OCI-LY3 (cell line): ENCODE measurements around the gene DISP3.

ENCODE experiments used
- H2AFZ ChIP-seq: fragments of 200-600, 300-600 bp; shearing (Covaris generic); 2 replicates; pipeline ENCODE4 v1.6.0; 2014; ENCODE audit warnings: antibody characterized with exemption, low read depth, low read length
- H3K27ac ChIP-seq: fragments of 200-600, 300-600 bp; sonication (generic); 2 replicates; pipeline ENCODE4 v1.5.1; 2014; ENCODE audit warnings: mild to moderate bottlenecking, low read length, moderate library complexity, mixed read lengths
- H3K27me3 ChIP-seq: fragments of 200-600, 300-600 bp; sonication (generic); 2 replicates; pipeline ENCODE4 v1.6.1; 2014; ENCODE audit warnings: low read depth, low read length, mixed read lengths
- H3K36me3 ChIP-seq: fragments of 200-600, 300-600 bp; sonication (generic); replicated peaks from 2 replicates; pipeline ENCODE3; 2014; ENCODE audit warnings: low read depth, low read length, mixed read lengths
- H3K4me1 ChIP-seq: fragments of 300-600, 200-600 bp; sonication (generic); 2 replicates; pipeline ENCODE4 v1.6.1; 2014; ENCODE audit warnings: low read length, mixed read lengths
- H3K4me2 ChIP-seq: fragments of 200-600, 300-600 bp; sonication (generic); 2 replicates; pipeline ENCODE4 v1.6.1; 2014; ENCODE audit warnings: low read length, mixed read lengths
- H3K4me3 ChIP-seq: fragments of 300-600, 200-600 bp; sonication (generic); 2 replicates; pipeline ENCODE4 v1.5.1; 2014; ENCODE audit warnings: antibody characterized with exemption, mild to moderate bottlenecking, low read length, moderate library complexity
- H3K79me2 ChIP-seq: fragments of 300-600, 200-600 bp; shearing (Covaris generic); 2 replicates; pipeline ENCODE4 v1.6.1; 2014; ENCODE audit warnings: mild to moderate bottlenecking, low read length, mixed read lengths
- H3K9ac ChIP-seq: fragments of 300-600, 200-600 bp; shearing (Covaris generic); 2 replicates; pipeline ENCODE4 v1.6.0; 2014; ENCODE audit warnings: mild to moderate bottlenecking, low read length, moderate library complexity
- H3K9me3 ChIP-seq: fragments of 200-600, 300-600 bp; shearing (Covaris generic); 2 replicates; pipeline ENCODE4 v1.6.1; 2014; ENCODE audit warnings: low read length, mixed read lengths; ENCODE audit not compliant: insufficient read depth
- H4K20me1 ChIP-seq: fragments of 200-600, 300-600 bp; sonication (generic); 2 replicates; pipeline ENCODE4 v1.6.1; 2016; ENCODE audit warnings: low read length, mixed read lengths; ENCODE audit not compliant: insufficient read depth
- CTCF ChIP-seq: fragments of 200-600, 300-600 bp; sonication (generic); IDR thresholded peaks from 2 replicates; pipeline ENCODE4 v1.5.1; 2014; ENCODE audit warnings: antibody characterized with exemption, low read length, low read depth
- EZH2phosphoT487 ChIP-seq: fragments of 200-600 bp; shearing (Covaris generic); IDR thresholded peaks from 2 replicates; pipeline ENCODE4 v1.6.1; 2018; ENCODE audit warnings: antibody characterized with exemption, mixed run types, low read depth

Gene DISP3

GRCh38 chr1:11447903-11448302 is 31.1 kb upstream of the DISP3 start:
- no peaks in the 10 kb centered on the region for H3K9me3 ChIP-seq

GRCh38 chr1:11448373-11449099 is 30.4 kb upstream of the DISP3 start:
- Histone ChIP-seq H2AFZ (no peak overlapping the region), H3K79me2 (no peaks in the 10 kb centered on the region), H3K27ac (no peak overlapping the region), H3K9me3 (no peaks in the 10 kb centered on the region), H3K4me3 (no peak overlapping the region), H3K36me3 (no peaks in the 10 kb centered on the region), H4K20me1 (no peaks in the 10 kb centered on the region), H3K4me1 (no peaks in the 10 kb centered on the region), H3K4me2 (no peak overlapping the region), H3K9ac (no peak overlapping the region), H3K27me3 (no peaks in the 10 kb centered on the region)
- TF ChIP-seq CTCF: no peak
- TF ChIP-seq EZH2phosphoT487: no peak

More at GRCh38 chr1:11447903-11448302, 31.1 kb upstream of the DISP3 start:
- Histone ChIP-seq H3K4me3 (no peak overlapping the region), H3K4me1 (no peaks in the 10 kb centered on the region), H2AFZ (no peak overlapping the region), H3K9ac (no peak overlapping the region), H4K20me1 (no peaks in the 10 kb centered on the region), H3K4me2 (no peak overlapping the region), H3K27ac (no peak overlapping the region), H3K79me2 (no peaks in the 10 kb centered on the region), H3K36me3 (no peaks in the 10 kb centered on the region), H3K27me3 (no peaks in the 10 kb centered on the region)
- no peak for TF ChIP-seq EZH2phosphoT487
- no peak for TF ChIP-seq CTCF

GRCh38 chr1:11449100-11449403 is 29.9 kb upstream of the DISP3 start:
- H3K4me1 ChIP-seq: no peaks in the 10 kb centered on the region
- TF ChIP-seq EZH2phosphoT487: no peak
- no peak for TF ChIP-seq CTCF
- H3K4me2 ChIP-seq: no peak overlapping the region
- no peaks in the 10 kb centered on the region for H4K20me1 ChIP-seq
- H3K79me2 ChIP-seq: no peaks in the 10 kb centered on the region
- no peak overlapping the region for H3K4me3 ChIP-seq
- no peak overlapping the region for H3K27ac ChIP-seq
- H3K27me3 ChIP-seq: no peaks in the 10 kb centered on the region
- no peak overlapping the region for H3K9ac ChIP-seq
- H3K9me3 ChIP-seq: no peaks in the 10 kb centered on the region
- H2AFZ ChIP-seq: no peak overlapping the region
- H3K36me3 ChIP-seq: no peaks in the 10 kb centered on the region

- no peaks in the 10 kb centered on the region for H3K4me1 ChIP-seq
- no peak overlapping the region for H3K4me2 ChIP-seq
- no peaks in the 10 kb centered on the region for H3K79me2 ChIP-seq
- no peaks in the 10 kb centered on the region for H3K36me3 ChIP-seq
- TF ChIP-seq CTCF: no peak
- TF ChIP-seq EZH2phosphoT487: no peak
- H3K9me3 ChIP-seq: no peaks in the 10 kb centered on the region
- H3K4me3 ChIP-seq: no peak overlapping the region
- no peak overlapping the region for H3K9ac ChIP-seq
- H3K27ac ChIP-seq: no peak overlapping the region
- no peaks in the 10 kb centered on the region for H4K20me1 ChIP-seq
- H2AFZ ChIP-seq: no peak overlapping the region
- no peaks in the 10 kb centered on the region for H3K27me3 ChIP-seq
These were observed 28.6 kb upstream of the DISP3 start for GRCh38 chr1:11450310-11450709.
